T-helper 2 cell (primary cell): ENCODE data around the gene TMEM236.

Experiments
- DNase-seq, 5 experiments: peaks; one replicate each; pipeline versions ENCODE4 v3.0.0 to v3.0.0-alpha.2; 2012 to 2022

Gene TMEM236

DNA sequence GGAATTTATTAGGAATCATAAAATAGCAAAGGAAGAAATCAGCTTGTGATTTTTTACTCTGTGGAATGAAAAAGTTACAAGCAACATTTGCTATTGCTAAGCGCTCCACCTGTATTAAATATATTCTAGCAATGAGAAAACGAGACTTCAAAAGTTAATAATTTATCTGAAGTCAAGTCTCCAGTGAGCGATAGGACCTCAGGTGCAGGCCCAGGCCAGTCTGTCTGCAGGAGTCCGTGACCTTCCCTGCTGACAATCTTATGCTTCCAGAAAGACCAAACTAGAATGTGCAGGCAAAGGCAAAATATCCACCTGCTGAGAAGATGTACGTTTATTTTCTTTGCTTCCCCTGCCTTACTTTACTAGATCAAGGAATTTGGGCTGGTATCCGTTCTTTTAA lies 79.9 kb downstream of the TMEM236 start:
- DNase-seq: no peak

DNA sequence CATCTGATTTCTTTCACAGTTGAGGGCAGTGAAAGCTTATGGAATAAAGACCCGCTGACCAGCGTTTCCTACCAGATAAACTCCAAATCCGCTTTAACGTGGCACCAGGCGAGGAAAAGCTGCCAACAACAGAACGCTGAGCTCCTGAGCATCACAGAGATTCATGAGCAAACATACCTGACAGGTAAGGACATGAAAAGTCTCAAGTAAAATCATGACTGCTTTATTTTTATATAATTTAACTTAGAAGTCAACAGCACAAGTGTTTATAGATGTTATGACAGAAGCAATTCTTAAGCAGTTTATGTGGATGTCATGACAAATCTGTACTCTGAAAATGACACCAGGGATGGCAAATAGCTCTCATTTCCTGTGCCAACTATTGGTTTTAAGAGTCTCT lies 81.7 kb downstream of the TMEM236 start:
- no peak for DNase-seq

DNA sequence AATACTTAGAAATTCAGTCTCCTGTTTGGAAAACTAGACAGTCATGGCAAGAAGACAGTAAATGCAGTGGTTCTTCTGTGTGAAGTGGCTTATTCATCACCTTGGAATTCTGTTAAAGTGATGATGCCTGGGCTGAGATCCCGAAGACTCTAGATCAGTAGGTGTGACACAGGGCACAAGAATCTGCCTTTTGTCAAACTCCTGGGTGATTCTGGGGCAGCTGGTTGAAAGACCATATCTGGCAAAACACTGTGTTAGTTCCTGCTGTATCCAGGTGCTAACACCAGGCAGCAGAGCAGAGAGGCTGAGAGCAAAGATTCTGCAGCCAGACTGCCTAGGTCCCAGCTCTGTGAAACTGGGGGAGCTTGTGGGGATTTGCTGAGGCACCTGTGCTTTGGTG lies 83.7 kb downstream of the TMEM236 start:
- no peak for DNase-seq

DNA sequence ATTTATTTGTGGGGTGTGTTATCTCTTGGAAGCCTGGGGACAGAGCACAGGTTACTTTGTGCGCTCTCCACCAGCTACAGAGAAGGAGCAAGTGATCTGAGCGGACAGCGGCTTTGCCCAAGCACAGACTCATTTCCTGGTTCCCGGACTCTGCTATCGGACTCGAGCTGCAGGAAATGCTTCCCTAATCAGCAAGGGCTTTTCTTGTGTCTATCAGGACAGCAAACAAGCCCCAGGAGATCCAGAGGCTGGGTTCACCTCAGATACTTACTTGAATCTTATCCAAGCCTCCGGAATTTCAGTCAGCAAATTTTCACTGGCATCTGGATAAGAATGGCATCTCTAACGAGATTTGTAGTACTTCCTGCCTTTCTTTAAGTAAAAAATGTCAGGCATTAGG lies 84.9 kb downstream of the TMEM236 start:
- DNase-seq: no peak

DNA sequence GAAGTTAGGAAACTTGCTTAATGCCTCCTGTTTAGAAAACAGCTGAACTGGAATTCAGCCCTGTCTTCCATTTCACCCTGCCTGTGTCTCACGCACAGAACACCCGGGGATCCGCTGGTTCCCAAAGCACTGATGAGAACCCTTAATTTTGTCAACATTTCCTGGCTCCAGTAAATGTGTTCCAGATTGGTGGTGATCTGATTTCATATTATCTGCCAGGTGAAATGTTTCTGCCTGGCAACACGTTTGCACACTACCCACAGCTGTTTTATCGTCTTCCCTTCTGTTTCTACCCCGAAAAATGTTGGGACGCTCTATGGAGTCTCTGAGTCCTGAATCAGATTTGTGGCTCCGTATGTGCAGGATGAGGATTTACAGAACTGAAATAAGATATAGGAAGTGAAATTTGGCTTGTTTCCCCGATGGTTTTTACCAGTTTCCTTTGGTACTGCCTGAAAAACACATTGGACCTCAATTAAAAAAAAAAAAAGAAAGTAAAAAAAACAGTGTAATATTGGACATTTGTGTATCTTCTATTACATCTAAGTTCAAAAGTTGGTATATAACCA lies 86.2 kb downstream of the TMEM236 start:
- DNase-seq: no peak

DNA sequence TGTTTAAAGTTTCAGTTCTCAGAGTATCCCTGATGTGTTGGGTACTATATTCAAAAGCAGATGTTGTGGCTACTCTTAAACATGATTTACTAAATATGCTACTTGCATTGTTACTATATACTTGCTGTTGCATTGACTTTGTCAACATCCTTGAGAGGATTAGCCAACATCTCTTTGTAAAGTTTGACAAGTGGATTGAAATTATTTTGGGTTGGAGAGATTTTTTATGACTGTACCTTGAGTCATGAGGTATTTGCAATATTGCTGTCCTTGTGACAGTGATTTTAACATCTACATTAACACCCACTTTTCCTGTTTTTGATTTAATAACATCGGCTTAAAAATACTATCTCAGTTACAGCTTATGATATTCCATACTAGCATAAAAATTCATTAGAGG lies 89.0 kb downstream of the TMEM236 start:
- DNase-seq: no peak

DNA sequence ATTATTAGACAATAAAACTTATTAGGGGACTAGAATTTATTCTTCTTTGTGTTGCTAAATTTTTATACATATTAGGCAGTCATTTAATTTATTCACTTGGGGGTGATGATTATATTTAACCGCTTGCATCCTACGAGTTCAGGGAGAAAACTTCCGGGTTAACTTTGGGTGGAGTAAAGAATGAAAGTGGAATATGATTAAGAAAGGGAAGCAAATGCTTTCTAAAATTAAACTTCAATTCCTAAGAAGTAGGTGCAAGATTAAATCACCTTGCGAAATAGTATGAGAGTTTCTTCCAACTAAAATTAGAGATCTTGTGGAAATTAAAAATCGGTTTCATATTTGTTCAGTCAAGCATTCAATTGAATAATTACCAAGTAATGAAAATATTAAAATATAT lies 90.6 kb downstream of the TMEM236 start:
- DNase-seq: no peak

DNA sequence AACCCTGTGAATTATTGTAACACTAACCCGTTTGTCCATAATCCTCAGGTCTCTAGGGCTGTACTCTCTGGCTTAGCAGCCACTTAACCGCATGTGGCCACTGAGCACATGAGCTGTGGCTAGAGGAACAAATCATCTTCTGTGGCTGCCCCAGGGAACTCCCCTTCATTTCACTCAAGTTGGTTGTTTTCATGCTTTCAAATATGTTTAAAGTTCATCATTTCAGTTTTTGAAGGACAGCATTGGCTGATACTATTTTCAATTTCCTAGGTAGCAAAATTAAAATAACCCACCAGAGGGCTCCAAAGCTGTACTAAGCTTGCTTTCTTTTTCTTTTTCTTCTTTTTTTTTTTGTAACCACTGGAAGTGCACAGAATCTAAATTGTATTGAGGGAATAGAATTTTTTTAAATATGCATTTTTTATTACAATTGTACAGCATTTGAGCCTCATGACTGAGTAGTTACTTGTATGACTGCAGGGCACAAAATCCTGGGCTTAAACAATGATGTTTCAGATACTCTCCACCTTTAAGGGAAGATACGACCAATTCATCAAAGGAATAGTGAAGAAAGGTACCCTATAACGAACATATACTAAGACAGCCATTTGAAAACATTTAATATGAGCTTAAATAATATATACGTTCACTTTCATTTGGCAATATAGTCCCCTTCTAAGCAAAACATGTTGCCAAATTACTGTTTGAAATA lies 95.7 kb downstream of the TMEM236 start:
- DNase-seq: no peak

DNA sequence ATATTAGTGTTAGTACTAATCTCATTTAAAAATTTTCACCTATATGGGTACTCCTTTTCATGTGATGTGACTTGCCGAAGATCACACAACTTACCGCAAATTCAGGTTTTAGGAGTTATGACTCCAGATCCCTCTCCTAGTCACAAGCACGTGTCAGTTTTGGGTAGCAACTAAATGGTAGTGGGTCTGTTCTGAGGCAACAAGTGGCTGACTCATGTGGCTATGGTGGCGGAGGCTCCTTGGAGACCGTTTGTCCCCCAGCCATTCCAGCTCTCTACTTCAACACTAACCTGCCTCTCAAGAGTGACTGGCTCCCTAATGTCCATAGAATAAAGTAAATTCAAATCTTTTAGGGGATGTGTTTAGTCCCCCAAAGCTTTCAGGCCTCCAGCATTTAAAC lies 96.6 kb downstream of the TMEM236 start:
- DNase-seq: no peak
